HepG2 (cell line): ENCODE results near the gene BRIP1.

Experiments used
- CTCF ChIP-seq: sonication (generic); formaldehyde crosslinking; IDR thresholded peaks from 2 replicates; pipeline ENCODE4 v1.5.0; 2020; ENCODE audit warnings: mild to moderate bottlenecking, missing genetic modification reagents, moderate library complexity
- EZH2 ChIP-seq: conservative IDR thresholded peaks from 2 replicates; pipeline ENCODE4 v1.6.1; 2012; ENCODE audit warnings: mild to moderate bottlenecking, low read depth, low read length, moderate library complexity
- HNF1B ChIP-seq: sonication (generic); formaldehyde crosslinking; IDR thresholded peaks from 2 replicates; pipeline ENCODE4 v1.5.1; 2020; ENCODE audit warnings: mild to moderate bottlenecking, moderate library complexity, missing genetic modification reagents
- JUND ChIP-seq: sonication (generic); formaldehyde crosslinking; IDR thresholded peaks from 2 replicates; pipeline ENCODE4 v1.8.0; 2022; ENCODE audit warnings: mild to moderate bottlenecking, missing genetic modification reagents
- NFIC ChIP-seq: IDR thresholded peaks from 2 replicates; pipeline ENCODE4 v1.6.1; 2012; ENCODE audit warnings: mild to moderate bottlenecking, low read length, inconsistent platforms
- POLR2A ChIP-seq, 2 experiments: IDR thresholded peaks; 2 replicates each; pipeline ENCODE4 v1.6.1; 2011; ENCODE audit warnings: low read depth in 2 of 2, low read length in 2 of 2, mild to moderate bottlenecking in 1 of 2, moderate library complexity in 1 of 2; ENCODE audit not compliant: insufficient read depth in 1 of 2
- PRDM15 ChIP-seq: sonication (generic); formaldehyde crosslinking; IDR thresholded peaks from 2 replicates; pipeline ENCODE4 v1.4.0; 2020; ENCODE audit warnings: missing genetic modification reagents
- SMARCE1 ChIP-seq: fragments of 450-650 bp; IDR thresholded peaks from 2 replicates; pipeline ENCODE4 v1.6.1; 2017; ENCODE audit warnings: borderline replicate concordance
- SPEN ChIP-seq: sonication (generic); formaldehyde crosslinking; IDR thresholded peaks from 2 replicates; pipeline ENCODE4 v1.5.1; 2020; ENCODE audit warnings: low read depth, mild to moderate bottlenecking, missing genetic modification reagents
- ZNF34 ChIP-seq: sonication (generic); formaldehyde crosslinking; IDR thresholded peaks from 2 replicates; pipeline ENCODE4 v1.4.0; 2020; ENCODE audit warnings: mild to moderate bottlenecking, missing genetic modification reagents, borderline replicate concordance
- ZNF775 ChIP-seq: sonication (generic); formaldehyde crosslinking; IDR thresholded peaks from 2 replicates; pipeline ENCODE4 v1.4.0; 2020; ENCODE audit warnings: missing genetic modification reagents, mild to moderate bottlenecking, moderate library complexity, borderline replicate concordance
- ZSCAN29 ChIP-seq: sonication (generic); formaldehyde crosslinking; conservative IDR thresholded peaks from 2 replicates; pipeline ENCODE4 v1.4.0; 2020; ENCODE audit warnings: mild to moderate bottlenecking, missing genetic modification reagents

GRCh38 chr17:61687769-61688168 lies 175.6 kb downstream of the BRIP1 start:
- TF ChIP-seq SMARCE1 (no peak), POLR2A (IDR thresholded peaks at IDR 0.05; ENCODE audit: insufficient read depth in 1 of 2, low read depth in 2 of 2, low read length in 2 of 2) (no peak), ZNF775 (CRISPR knock-in tag) (no peak), HNF1B (CRISPR knock-in tag) (no peak), PRDM15 (no peak), ZSCAN29 (CRISPR knock-in tag) (no peak), ZNF34 (CRISPR knock-in tag) (no peak), CTCF (CRISPR knock-in tag) (no peak), EZH2 (no peak), NFIC (no peak), JUND (CRISPR knock-in tag) (no peak), SPEN (CRISPR knock-in tag) (no peak)
